HepG2 (cell line): Measurements from ENCODE around the gene C1orf185. TPM values are rescaled to one million over a fixed set of nuclear protein-coding genes. Genes with fewer than 3 reads are reported as not detected.

Experiments
- ATAC-seq: fragments of 200-7000 bp; cut with Tn5 transposase; 3 replicates; pipeline ENCODE4 v1.9.1; 2020; ENCODE audit warnings: mild to moderate bottlenecking, moderate library complexity
- BruUV-seq: library from RNA; stranded (reverse); fragments of 400-500 nt; replicated peaks from 2 replicates; lab custom pipeline; 2021; lab: Mats Ljungman, UMichigan
- CTCF ChIA-PET: fragments of 300-600 bp; formaldehyde crosslinking; extraction: SDS; loops from one replicate; lab custom pipeline; 2021; ENCODE audit warnings: low total read pairs, inconsistent platforms, low intra/inter-chr PET ratio; lab: Yijun Ruan, JAX
- POLR2A ChIA-PET: fragments of 350-600 bp; sonication (Branson Sonifier 250); formaldehyde crosslinking; loops from one replicate; lab custom pipeline; 2020; ENCODE audit warnings: antibody characterized with exemption, inconsistent platforms; lab: Yijun Ruan, JAX
- DNase-seq: peaks from one replicate; pipeline ENCODE4 v3.0.0-alpha.2; 2015; ENCODE audit warnings: low spot score
- FAIRE-seq: peaks from 3 replicates; lab custom pipeline; 2011; peaks lifted over from hg19 to GRCh38; lab: Jason Lieb, UNC
- H2AFZ ChIP-seq: one replicate; pipeline ENCODE4 v1.6.1; 2011; ENCODE audit warnings: low read length, inconsistent platforms
- H3K27ac ChIP-seq: fragments of 300-600 bp; 3 replicates; pipeline ENCODE4 v1.8.0; 2011; ENCODE audit warnings: mixed run types, mild to moderate bottlenecking, mixed read lengths, low read length, inconsistent platforms; ENCODE audit not compliant: insufficient read depth; ENCODE audit errors: extremely low read length
- H3K27me3 ChIP-seq, 2 experiments: fragments of 200-600 bp in 1 of 2; 2 replicates in 1 of 2; 3 replicates in 1 of 2; pipeline versions ENCODE4 v1.6.0 to v1.8.0; 2011; ENCODE audit warnings: low read length in 2 of 2, mild to moderate bottlenecking in 2 of 2, moderate library complexity in 2 of 2, inconsistent platforms in 1 of 2; ENCODE audit not compliant: insufficient read depth in 2 of 2, control insufficient read depth in 1 of 2
- H3K36me3 ChIP-seq, 2 experiments: fragments of 200-600 bp in 1 of 2; replicated peaks in 1 of 2; 2 replicates in 1 of 2; 3 replicates in 1 of 2; pipeline versions ENCODE4 v1.5.1 to v1.8.0; 2011; ENCODE audit warnings: low read length in 2 of 2, inconsistent platforms in 1 of 2; ENCODE audit not compliant: insufficient read depth in 2 of 2, control insufficient read depth in 1 of 2
- H3K4me1 ChIP-seq: 2 replicates; pipeline ENCODE4 v1.5.1; 2012; ENCODE audit warnings: low read length, inconsistent platforms; ENCODE audit not compliant: insufficient read depth
- H3K4me2 ChIP-seq: 2 replicates; pipeline ENCODE4 v1.6.0; 2011; ENCODE audit warnings: low read depth, low read length, inconsistent platforms
- H3K4me3 ChIP-seq, 3 experiments: fragments of 200-600 bp in 1 of 3; sonication (generic), shearing (Covaris generic) in 1 of 3; replicated peaks in 1 of 3; 2 replicates each; pipeline ENCODE4 v1.5.1; 2011 to 2016; ENCODE audit warnings: low read length in 3 of 3, inconsistent platforms in 2 of 3, low read depth in 2 of 3, mild to moderate bottlenecking in 2 of 3, control low read depth in 1 of 3, mixed read lengths in 1 of 3; ENCODE audit not compliant: insufficient read depth in 1 of 3
- H3K79me2 ChIP-seq: one replicate; pipeline ENCODE4 v1.6.1; 2011; ENCODE audit warnings: low read length, inconsistent platforms; ENCODE audit not compliant: insufficient read depth
- H3K9ac ChIP-seq: 2 replicates; pipeline ENCODE4 v1.6.0; 2011; ENCODE audit warnings: mild to moderate bottlenecking, low read depth, low read length, inconsistent platforms; ENCODE audit not compliant: insufficient read depth
- H3K9me3 ChIP-seq: 2 replicates; pipeline ENCODE4 v1.5.1; 2012; ENCODE audit warnings: mild to moderate bottlenecking, low read length
- H4K20me1 ChIP-seq: 2 replicates; pipeline ENCODE4 v1.6.0; 2011; ENCODE audit warnings: inconsistent platforms, mild to moderate bottlenecking, low read length, moderate library complexity; ENCODE audit not compliant: insufficient read depth
- ISL2 ChIP-seq: sonication (generic); formaldehyde crosslinking; IDR thresholded peaks from 2 replicates; pipeline ENCODE4 v1.5.0; 2020; ENCODE audit warnings: missing genetic modification reagents
- PITX1 ChIP-seq: sonication (generic); formaldehyde crosslinking; IDR thresholded peaks from 2 replicates; pipeline ENCODE4 v1.5.1; 2020; ENCODE audit warnings: mild to moderate bottlenecking, missing genetic modification reagents
- SMC3 ChIP-seq: IDR thresholded peaks from 2 replicates; pipeline ENCODE4 v1.6.1; 2011; ENCODE audit warnings: low read length, improper control_type of control experiment
- ZNF615 ChIP-seq: sonication (generic); formaldehyde crosslinking; IDR thresholded peaks from 2 replicates; pipeline ENCODE4 v1.5.0; 2020; ENCODE audit warnings: mild to moderate bottlenecking, missing genetic modification reagents, borderline replicate concordance
- ZSCAN25 ChIP-seq: sonication (generic); formaldehyde crosslinking; IDR thresholded peaks from 2 replicates; pipeline ENCODE4 v1.8.0; 2022; ENCODE audit warnings: mild to moderate bottlenecking, missing genetic modification reagents
- WGBS: methylation state at CpG from one replicate; pipeline ENCODE4 v1.1.6; 2017; ENCODE audit warnings: low lambda C conversion rate; 5-methylcytosine and 5-hydroxymethylcytosine counted together
- in situ Hi-C: cut with HindIII; loops from 2 replicates; pipeline ENCODE4 v1.10.0; 2017; ENCODE audit warnings: low pct_unique_long_range_greater_than_20kb; ENCODE audit not compliant: extremely low pct_ligation_motif_present
- intact Hi-C: fragments of 100-400 bp; cut with micrococcal nuclease; formaldehyde crosslinking; loops from one replicate; pipeline ENCODE4 v1.10.0; 2022; ENCODE audit not compliant: unreplicated experiment
- polyA plus RNA-seq, 8 experiments: library from polyadenylated mRNA; depleted of rRNA in 3 of 8; stranded (reverse) in 7 of 8; unstranded in 1 of 8; fragments of >200 nt; fragmentation: Illumina TruSeq in 4 of 8; extraction: Trizol in 4 of 8; gene quantifications; 2 replicates each; pipeline versions ENCODE4 v1.2.1 to v1.2.3, GENCODE V29; 2011 to 2016; ENCODE audit warnings: low read depth in 4 of 8, missing spikeins in 1 of 8, mixed read lengths in 1 of 8; ENCODE audit not compliant: insufficient read depth in 1 of 8
- total RNA-seq, 5 experiments: library from RNA; depleted of rRNA; stranded (reverse); fragments of >200 nt; fragmentation: Illumina TruSeq; extraction: Trizol; gene quantifications; 2 replicates each; pipeline ENCODE4 v1.2.3, GENCODE V29; 2016; ENCODE audit warnings: low read depth in 1 of 5
- TF ChIP-seq, protein P1 (sequence below): sonication (generic); formaldehyde crosslinking; IDR thresholded peaks from 2 replicates; pipeline ENCODE4 v1.4.0; 2020; ENCODE audit warnings: missing genetic modification reagents
- TF ChIP-seq, protein P2 (sequence below): sonication (generic); formaldehyde crosslinking; IDR thresholded peaks from 2 replicates; pipeline ENCODE4 v1.4.0; 2020; ENCODE audit warnings: missing genetic modification reagents
- TF ChIP-seq, protein P3 (sequence below): sonication (generic); formaldehyde crosslinking; IDR thresholded peaks from 2 replicates; pipeline ENCODE4 v1.5.0; 2020; ENCODE audit warnings: missing genetic modification reagents
- TF ChIP-seq, protein P4 (sequence below): sonication (generic); formaldehyde crosslinking; IDR thresholded peaks from 2 replicates; pipeline ENCODE4 v1.4.0; 2020; ENCODE audit warnings: mild to moderate bottlenecking, missing genetic modification reagents, borderline replicate concordance

Gene C1orf185
- total and polyA plus RNA-seq, 2 of the 13 experiments (the other 11 are each of a cell fraction or from before 2014, with no cell fraction given), result not detected

DNA sequence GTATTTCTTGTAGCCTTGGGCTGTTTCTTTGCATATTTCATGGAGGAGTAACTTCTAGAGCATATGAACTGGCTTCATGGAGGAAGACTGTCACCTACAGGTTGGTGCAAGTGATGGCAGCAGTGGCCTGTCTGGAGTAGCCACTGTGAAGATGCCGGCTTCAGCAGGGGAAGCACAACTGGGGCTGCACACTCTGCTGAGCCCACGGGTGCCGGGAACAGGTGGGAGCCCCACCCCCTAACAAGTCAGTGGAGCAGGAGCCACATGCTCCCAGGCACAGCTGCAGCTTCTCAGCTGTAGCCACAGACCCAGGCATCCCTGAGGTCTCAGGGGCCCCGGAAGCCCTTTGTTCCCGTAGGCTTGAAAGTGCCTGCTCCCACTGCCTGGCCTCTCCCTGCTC is 43.2 kb upstream of the C1orf185 start (continued):
- TF ChIP-seq, protein P1, sequence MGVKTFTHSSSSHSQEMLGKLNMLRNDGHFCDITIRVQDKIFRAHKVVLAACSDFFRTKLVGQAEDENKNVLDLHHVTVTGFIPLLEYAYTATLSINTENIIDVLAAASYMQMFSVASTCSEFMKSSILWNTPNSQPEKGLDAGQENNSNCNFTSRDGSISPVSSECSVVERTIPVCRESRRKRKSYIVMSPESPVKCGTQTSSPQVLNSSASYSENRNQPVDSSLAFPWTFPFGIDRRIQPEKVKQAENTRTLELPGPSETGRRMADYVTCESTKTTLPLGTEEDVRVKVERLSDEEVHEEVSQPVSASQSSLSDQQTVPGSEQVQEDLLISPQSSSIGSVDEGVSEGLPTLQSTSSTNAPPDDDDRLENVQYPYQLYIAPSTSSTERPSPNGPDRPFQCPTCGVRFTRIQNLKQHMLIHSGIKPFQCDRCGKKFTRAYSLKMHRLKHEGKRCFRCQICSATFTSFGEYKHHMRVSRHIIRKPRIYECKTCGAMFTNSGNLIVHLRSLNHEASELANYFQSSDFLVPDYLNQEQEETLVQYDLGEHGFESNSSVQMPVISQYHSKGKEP (CRISPR knock-in tag), result no peak
- TF ChIP-seq ISL2 (CRISPR knock-in tag), result 0 out of 2 replicates have a peak, but pooled peaks have one; percentile 13
- no peak for TF ChIP-seq ZSCAN25 (CRISPR knock-in tag)
- TF ChIP-seq SMC3, result peak; percentile 90

DNA sequence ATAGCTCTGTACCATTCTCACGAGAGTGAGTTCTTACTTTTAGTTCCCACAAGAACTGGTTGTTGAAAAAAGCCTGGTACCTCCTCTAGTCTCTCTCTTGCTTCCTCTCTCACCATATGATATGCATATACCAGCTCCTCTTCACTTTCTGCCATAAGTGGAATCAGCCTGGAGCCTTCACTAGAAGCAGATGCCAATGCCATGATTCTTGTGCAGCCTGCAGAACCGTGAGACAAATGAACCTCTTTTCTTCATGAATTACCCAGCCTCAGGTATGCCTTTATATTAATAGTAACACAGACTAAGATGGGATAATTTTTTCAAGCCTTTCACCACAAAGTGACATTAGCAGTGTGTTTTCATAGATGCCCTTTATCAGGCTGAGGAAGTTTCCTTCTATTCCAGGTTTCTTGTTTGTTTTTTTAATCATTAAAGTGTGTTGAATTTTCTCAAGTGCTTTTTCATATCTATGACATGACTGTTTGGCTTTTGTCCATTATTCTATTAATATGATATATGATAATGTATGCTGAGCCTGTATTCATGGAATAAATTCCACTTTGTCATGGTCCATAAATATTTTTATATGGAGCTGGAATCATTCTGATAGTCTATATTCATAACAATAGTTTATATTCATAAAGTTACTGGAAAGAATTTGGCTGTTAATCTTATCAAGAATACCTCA is 40.7 kb upstream of the C1orf185 start:
- Histone ChIP-seq H3K27me3 (peaks cover 0 to 1% of the 10 kb centered on the region in 2 experiments; a peak in 1 of 5 replicates), H3K9ac (no peak overlapping the region), H3K4me3 (no peak overlapping the region), H3K79me2 (no peaks in the 10 kb centered on the region), H3K9me3 (no peaks in the 10 kb centered on the region), H3K4me1 (no peaks in the 10 kb centered on the region; the same call in 1 of the 2 replicates), H3K4me2 (no peak overlapping the region), H3K36me3 (no peaks in the 10 kb centered on the region), H4K20me1 (no peaks in the 10 kb centered on the region), H2AFZ (no peak overlapping the region), H3K27ac (no peak overlapping the region)
- CTCF ChIA-PET, result no interaction called here
- no TSS peak for BruUV-seq
- DNase-seq, result no peak
- no peak for FAIRE-seq
- TF ChIP-seq, protein P2, sequence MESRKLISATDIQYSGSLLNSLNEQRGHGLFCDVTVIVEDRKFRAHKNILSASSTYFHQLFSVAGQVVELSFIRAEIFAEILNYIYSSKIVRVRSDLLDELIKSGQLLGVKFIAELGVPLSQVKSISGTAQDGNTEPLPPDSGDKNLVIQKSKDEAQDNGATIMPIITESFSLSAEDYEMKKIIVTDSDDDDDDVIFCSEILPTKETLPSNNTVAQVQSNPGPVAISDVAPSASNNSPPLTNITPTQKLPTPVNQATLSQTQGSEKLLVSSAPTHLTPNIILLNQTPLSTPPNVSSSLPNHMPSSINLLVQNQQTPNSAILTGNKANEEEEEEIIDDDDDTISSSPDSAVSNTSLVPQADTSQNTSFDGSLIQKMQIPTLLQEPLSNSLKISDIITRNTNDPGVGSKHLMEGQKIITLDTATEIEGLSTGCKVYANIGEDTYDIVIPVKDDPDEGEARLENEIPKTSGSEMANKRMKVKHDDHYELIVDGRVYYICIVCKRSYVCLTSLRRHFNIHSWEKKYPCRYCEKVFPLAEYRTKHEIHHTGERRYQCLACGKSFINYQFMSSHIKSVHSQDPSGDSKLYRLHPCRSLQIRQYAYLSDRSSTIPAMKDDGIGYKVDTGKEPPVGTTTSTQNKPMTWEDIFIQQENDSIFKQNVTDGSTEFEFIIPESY (CRISPR knock-in tag), result no peak
- TF ChIP-seq PITX1 (CRISPR knock-in tag) (no peak), ZNF615 (CRISPR knock-in tag) (no peak)
- TF ChIP-seq, protein P3, sequence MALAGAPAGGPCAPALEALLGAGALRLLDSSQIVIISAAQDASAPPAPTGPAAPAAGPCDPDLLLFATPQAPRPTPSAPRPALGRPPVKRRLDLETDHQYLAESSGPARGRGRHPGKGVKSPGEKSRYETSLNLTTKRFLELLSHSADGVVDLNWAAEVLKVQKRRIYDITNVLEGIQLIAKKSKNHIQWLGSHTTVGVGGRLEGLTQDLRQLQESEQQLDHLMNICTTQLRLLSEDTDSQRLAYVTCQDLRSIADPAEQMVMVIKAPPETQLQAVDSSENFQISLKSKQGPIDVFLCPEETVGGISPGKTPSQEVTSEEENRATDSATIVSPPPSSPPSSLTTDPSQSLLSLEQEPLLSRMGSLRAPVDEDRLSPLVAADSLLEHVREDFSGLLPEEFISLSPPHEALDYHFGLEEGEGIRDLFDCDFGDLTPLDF (CRISPR knock-in tag), result no peak
- TF ChIP-seq, protein P4, sequence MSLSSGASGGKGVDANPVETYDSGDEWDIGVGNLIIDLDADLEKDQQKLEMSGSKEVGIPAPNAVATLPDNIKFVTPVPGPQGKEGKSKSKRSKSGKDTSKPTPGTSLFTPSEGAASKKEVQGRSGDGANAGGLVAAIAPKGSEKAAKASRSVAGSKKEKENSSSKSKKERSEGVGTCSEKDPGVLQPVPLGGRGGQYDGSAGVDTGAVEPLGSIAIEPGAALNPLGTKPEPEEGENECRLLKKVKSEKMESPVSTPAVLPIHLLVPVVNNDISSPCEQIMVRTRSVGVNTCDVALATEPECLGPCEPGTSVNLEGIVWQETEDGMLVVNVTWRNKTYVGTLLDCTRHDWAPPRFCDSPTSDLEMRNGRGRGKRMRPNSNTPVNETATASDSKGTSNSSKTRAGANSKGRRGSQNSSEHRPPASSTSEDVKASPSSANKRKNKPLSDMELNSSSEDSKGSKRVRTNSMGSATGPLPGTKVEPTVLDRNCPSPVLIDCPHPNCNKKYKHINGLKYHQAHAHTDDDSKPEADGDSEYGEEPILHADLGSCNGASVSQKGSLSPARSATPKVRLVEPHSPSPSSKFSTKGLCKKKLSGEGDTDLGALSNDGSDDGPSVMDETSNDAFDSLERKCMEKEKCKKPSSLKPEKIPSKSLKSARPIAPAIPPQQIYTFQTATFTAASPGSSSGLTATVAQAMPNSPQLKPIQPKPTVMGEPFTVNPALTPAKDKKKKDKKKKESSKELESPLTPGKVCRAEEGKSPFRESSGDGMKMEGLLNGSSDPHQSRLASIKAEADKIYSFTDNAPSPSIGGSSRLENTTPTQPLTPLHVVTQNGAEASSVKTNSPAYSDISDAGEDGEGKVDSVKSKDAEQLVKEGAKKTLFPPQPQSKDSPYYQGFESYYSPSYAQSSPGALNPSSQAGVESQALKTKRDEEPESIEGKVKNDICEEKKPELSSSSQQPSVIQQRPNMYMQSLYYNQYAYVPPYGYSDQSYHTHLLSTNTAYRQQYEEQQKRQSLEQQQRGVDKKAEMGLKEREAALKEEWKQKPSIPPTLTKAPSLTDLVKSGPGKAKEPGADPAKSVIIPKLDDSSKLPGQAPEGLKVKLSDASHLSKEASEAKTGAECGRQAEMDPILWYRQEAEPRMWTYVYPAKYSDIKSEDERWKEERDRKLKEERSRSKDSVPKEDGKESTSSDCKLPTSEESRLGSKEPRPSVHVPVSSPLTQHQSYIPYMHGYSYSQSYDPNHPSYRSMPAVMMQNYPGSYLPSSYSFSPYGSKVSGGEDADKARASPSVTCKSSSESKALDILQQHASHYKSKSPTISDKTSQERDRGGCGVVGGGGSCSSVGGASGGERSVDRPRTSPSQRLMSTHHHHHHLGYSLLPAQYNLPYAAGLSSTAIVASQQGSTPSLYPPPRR (CRISPR knock-in tag), result no peak
- POLR2A ChIA-PET, result no interaction called here
- intact Hi-C loops (no loop called here), in situ Hi-C loops (no loop called here)
- ATAC-seq, result no peak
- WGBS, result 0% methylated on average over 2 of the region's 2 CpGs
